Activated T-cell treated with anti-CD3 and anti-CD28 coated beads, Interleukin-2, amount 50 U/mL, for 48 hours (primary cell): ENCODE results near the gene TRMT11.
"Not testable (repeated sequence)": the region's sequence is repeated elsewhere in the genome, so short reads cannot be mapped to it uniquely, and the experiment has no call there.

Experiments
- DNase-seq, 2 experiments: peaks; one replicate each; pipeline ENCODE4 v3.0.0-alpha.2; 2020

TRMT11 gene

GRCh38 chr6:125956506-125957390, 29.6 kb upstream of the TRMT11 start, which contains the start of gene HINT3:
HINT3 (plus strand) TSS chr6:125956770; CDS start chr6:125956978, 208 bp downstream.
- peak; percentile 98 to 99 for DNase-seq

DNA sequence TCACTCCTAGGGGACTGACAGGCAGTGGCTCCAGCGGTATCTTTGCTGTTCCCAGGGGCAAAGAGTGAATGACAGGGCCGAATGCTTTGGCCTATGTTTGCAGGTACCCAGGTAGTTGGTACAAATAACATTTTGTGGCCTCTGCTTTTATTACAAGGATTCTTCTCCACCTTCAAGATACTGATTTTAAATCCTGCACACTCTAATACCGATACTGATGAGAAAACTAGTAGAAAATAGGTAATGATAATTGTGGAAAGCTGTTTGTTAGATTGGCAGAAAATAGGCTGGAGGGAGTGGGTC, 29.0 kb upstream of the TRMT11 start:
- DNase-seq = no peak

- no peak for DNase-seq
These were observed 28.5 kb upstream of the TRMT11 start for GRCh38 chr6:125957845-125958244.

- DNase-seq = no peak
These were observed 27.3 kb upstream of the TRMT11 start for GRCh38 chr6:125959041-125959440.

DNA sequence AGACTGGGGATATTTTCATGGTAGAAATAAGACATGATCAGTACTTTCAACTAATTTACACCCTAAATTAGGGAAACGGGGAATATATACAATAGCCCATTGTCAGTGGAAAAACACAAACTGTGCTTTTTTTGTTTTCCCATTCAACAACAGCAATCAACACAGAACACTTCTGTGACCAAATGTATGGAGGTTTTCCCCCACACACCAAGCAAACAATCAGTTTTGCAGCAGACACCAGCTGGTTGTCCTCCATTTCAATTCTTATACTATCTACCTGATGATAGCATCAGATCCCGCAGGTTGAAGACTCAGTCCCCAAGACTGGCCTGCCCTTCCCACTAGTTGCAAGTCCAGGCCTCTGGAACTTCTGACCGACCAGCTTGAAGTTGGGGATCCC, 25.2 kb upstream of the TRMT11 start:
- DNase-seq = no peak

GRCh38 chr6:125962900-125963497, 23.3 kb upstream of the TRMT11 start:
- DNase-seq = no peak

- no peak for DNase-seq
These were observed 22.5 kb upstream of the TRMT11 start for GRCh38 chr6:125963817-125964216.

DNA sequence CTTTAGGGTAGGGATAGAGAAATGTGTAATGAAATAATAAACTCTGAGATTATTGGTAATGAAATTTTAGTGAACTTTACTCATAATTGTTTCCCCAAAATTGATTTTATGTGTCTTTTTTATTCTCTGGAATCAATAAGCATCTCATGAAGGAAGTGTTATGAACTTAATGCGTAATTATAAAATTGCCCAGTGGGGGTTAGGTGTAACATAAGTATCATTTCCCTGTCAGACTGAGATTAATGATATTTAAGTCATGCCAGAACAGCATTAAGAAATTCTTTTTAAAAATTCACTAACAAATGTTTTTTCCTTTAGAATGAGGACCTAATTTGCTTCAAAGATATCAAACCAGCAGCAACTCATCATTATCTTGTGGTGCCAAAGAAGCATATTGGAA, 19.8 kb upstream of the TRMT11 start:
- no peak for DNase-seq

DNA sequence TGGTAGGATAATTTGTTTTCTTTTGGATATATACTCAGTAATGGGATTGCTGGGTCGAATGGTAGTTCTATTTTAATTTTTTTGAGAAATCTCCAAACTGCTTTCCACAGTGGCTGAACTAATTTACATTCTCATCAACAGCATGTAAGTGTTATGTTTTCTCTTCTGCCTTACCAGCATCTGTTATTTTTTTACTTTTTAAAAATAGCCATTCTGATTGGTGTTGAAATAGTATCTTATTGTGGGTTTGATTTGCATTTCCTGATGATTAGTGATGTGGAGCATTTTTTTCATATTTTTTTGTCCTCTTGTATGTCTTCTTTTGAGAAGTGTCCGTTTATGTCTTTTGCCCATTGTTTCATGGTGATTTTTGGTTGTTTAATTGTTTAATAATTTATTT, 17.8 kb upstream of the TRMT11 start:
- DNase-seq = no peak

DNA sequence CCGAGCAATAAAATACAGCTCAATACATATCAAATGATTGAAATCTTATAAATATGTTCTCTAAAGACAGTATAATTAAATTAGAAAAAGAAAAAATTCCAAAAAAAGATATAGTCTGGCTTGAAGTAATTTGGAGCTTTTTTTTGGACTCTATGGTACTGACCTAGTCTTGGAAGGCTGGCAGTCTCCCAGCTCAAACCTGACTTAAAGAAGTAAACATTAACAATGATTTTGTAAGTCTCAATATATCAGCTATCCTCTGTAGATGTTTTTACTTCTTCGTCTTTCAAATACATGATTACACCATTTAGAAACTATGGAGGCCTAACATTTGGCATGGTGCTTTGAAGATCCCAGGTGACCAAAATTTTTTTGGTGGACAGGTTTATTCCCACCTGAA, 15.6 kb upstream of the TRMT11 start:
- no peak for DNase-seq

DNA sequence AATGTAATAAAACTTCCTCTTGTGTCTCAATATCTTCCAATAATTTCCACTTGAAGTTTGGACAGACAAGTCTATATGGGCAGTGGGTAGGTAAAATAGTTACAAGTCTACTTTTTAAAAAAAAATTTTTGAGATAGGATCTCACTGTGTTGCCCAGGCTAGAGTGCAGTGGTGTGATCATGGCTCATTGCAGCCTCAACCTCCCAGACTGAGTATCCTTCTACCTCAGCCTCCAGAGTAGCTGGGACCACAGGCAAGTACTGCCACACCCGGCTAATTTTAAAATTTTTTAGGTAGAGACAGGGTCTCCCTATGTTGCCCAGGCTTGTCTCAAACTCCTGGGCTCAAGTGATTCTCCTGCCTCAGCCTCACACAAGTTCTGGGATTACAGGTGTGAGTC, 13.9 kb upstream of the TRMT11 start:
- DNase-seq = not testable (repeated sequence)

- no peak for DNase-seq
These were observed 12.0 kb upstream of the TRMT11 start for GRCh38 chr6:125974214-125974866.

- no peak for DNase-seq
These were observed 7.2 kb upstream of the TRMT11 start for GRCh38 chr6:125979101-125979500.

GRCh38 chr6:125981571-125982185, 4.7 kb upstream of the TRMT11 start:
- DNase-seq = no peak

DNA sequence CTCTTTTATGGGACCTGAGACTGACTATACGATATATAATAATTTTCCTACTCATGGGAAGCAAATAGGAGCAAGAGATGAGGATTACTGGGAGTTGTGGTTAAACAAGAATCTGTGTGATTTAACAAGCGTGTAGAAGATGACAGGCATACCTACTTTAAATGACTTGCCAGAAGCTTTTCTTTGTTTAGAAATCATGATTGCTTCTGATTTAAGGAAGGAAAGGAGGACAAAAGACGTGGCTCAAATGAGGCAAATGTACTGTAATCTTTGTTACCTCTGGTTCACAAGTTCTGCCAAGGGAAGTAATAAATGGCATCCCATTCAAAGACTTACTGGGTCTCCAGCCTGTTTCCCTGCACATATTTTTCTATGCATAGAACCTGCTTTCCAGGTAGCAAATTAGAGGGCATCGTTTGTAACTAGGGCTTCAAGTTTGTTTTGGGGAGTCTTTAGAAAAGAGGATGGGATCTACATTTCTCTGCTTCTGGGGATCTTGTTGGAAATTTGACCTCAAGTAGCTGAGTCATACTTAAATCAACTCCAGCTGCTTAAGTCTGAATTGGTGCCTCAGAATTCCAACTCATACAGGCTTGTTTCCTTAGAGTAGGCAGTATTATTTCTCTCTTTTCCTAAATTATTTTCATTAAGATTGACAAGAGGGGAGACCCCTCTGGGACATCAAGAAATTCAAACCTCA, 2.9 kb upstream of the TRMT11 start:
- DNase-seq = no peak

- DNase-seq = no peak
These were observed 2.0 kb upstream of the TRMT11 start for GRCh38 chr6:125984311-125984710.

DNA sequence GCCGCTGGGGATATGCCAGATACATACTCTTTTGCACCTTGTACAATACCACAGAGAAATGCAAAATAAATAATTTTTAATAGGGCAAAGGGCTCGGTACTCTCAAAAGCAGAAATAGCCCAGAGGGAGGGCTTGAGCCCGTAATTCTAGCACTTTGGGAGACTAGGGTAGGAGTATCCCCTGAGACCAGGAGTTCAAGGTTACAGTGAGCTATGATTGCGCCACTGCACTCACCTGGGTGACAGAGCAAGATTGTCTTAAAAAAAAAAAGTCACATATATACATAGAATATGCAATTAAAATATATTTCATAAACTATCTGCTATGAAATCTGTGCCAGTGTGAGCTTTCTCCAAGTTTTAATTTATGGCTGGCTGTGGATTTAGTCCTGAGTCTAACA, 818 bp upstream of the TRMT11 start:
- no peak for DNase-seq

- DNase-seq = no peak
These were observed 400 bp upstream of the TRMT11 start for GRCh38 chr6:125985979-125986300.

- DNase-seq = no peak
These were observed 782 bp downstream of the TRMT11 start for GRCh38 chr6:125987026-125987617.

DNA sequence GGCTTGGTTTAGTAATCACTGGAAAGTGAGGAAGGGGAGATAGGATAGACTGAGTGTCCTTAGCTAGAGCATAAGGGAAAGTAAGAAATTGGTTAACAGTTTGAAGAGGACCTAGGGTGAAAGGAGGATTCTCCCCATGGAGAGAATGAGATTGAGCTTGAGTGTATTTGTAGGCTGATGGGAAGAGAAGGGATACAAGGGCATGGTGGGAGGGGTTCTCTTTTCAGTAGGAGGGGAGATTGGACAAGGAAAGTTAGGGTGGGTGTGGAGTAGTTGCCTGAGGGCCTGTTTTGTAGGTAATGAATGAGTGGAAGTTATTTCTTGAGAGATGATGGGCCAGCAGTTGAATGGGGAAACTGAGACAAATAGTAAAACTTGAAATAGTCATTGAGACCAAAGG, 1.9 kb downstream of the TRMT11 start:
- DNase-seq = no peak

GRCh38 chr6:125989631-125990030, 3.3 kb downstream of the TRMT11 start:
- DNase-seq = no peak

DNA sequence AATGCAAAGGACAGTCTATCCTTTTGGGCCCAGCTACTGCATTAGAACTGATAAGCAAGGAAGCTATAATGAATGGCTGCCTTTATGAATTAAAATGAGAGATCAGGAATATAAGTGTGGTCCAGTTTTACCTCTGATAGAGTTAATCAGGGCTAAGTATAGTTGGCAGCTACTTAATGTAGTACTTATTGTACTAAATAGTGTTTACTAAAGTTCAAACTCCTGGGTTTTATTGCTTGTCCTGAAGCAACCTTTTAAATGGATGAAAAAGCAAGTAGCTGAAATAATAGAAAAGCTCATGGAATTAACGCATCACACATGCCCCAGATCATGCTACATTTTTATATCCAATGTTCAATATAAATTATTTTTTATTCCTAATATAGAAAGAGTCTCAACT, 5.3 kb downstream of the TRMT11 start:
- DNase-seq = no peak
